ENCODE data around the gene RALGAPA1.

DNA sequence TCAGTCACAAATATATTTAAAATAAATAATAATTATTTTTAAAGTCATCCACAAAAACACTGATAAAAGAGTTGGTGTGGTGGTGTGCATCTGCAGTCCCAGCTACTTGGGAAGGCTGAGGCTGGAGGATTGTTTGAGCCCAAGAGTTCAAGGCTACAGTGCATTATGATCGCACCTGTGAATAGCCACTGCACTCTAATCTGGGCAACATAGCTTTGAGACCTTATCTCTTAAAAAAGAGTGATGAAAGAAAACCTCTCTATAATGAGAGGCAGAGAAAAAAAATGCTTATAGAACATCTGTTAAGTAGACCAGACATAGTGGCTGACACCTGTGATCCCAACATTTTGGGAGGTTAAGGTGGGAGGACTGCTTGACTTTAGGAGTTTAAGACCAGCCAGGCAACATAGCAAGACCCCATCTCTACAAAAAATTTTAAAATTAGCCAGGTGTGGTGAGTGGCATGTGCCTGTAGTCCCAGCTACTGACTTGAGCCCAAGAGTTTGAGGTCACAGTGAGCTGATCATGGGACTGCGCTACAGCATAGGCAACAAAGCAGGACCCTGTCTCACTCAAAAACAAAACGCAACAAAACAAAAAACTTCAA, 50.5 kb downstream of the RALGAPA1 start:
- TF ChIP-seq, protein P1, sequence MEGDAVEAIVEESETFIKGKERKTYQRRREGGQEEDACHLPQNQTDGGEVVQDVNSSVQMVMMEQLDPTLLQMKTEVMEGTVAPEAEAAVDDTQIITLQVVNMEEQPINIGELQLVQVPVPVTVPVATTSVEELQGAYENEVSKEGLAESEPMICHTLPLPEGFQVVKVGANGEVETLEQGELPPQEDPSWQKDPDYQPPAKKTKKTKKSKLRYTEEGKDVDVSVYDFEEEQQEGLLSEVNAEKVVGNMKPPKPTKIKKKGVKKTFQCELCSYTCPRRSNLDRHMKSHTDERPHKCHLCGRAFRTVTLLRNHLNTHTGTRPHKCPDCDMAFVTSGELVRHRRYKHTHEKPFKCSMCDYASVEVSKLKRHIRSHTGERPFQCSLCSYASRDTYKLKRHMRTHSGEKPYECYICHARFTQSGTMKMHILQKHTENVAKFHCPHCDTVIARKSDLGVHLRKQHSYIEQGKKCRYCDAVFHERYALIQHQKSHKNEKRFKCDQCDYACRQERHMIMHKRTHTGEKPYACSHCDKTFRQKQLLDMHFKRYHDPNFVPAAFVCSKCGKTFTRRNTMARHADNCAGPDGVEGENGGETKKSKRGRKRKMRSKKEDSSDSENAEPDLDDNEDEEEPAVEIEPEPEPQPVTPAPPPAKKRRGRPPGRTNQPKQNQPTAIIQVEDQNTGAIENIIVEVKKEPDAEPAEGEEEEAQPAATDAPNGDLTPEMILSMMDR (IDR thresholded peaks at IDR 0.05) = no peak
- no peak for TF ChIP-seq EZH2 (IDR thresholded peaks at IDR 0.05; ENCODE audit: borderline replicate concordance, insufficient read depth, low read depth, low read length, poor library complexity, severe bottlenecking)
